Cardiac muscle cell (in vitro differentiated cells and primary cell): ENCODE data around the gene ZNF638. TPM values are rescaled to one million over a fixed set of nuclear protein-coding genes. Genes with fewer than 3 reads are reported as not detected.

Experiments
- DNase-seq, 2 donors: peaks; one replicate each; pipeline versions ENCODE4 v3.0.0 to v3.0.0-alpha.2; 2010 to 2017; ENCODE audit warnings: low read depth in 1 of 2, low spot score in 1 of 2
- H3K27ac ChIP-seq: fragments of 200-600 bp; sonication (generic); 2 replicates; pipeline ENCODE4 v1.5.1; 2016
- H3K27me3 ChIP-seq: fragments of 200-600 bp; sonication (generic); 2 replicates; pipeline ENCODE4 v1.6.0; 2016; ENCODE audit warnings: control low read depth
- H3K36me3 ChIP-seq: fragments of 200-600 bp; sonication (generic); 2 replicates; pipeline ENCODE4 v1.5.1; 2016; ENCODE audit warnings: control low read depth
- H3K4me1 ChIP-seq: fragments of 200-600 bp; sonication (generic); 2 replicates; pipeline ENCODE4 v1.8.1; 2017; ENCODE audit warnings: low read depth, mild to moderate bottlenecking, mixed run types
- H3K4me3 ChIP-seq: fragments of 200-600 bp; sonication (generic); 2 replicates; pipeline ENCODE4 v1.5.1; 2016; ENCODE audit warnings: mild to moderate bottlenecking
- H3K9me3 ChIP-seq: fragments of 200-600 bp; sonication (generic); 2 replicates; pipeline ENCODE4 v1.5.1; 2017; ENCODE audit warnings: low read depth, mild to moderate bottlenecking, control low read depth
- CTCF ChIP-seq: IDR thresholded peaks from 2 replicates; pipeline ENCODE4 v1.5.1; 2012; ENCODE audit warnings: low read depth, mild to moderate bottlenecking, low read length
- polyA plus RNA-seq: library from polyadenylated mRNA; unstranded; fragments of >200 nt; fragmentation: Nextera tagmentation; extraction: Ambion mirVana; gene quantifications from 2 replicates; pipeline ENCODE4 v1.2.1, GENCODE V29; 2016
- total RNA-seq: library from RNA; depleted of rRNA; stranded (reverse); fragments of >200 nt; gene quantifications from 2 replicates; pipeline ENCODE4 v1.2.3, GENCODE V29; 2016

ZNF638 gene
- total and polyA plus RNA-seq, 2 experiments from 2014 or later: 70.5 to 223 TPM

- peak overlapping the region; percentile 61 for H3K27ac ChIP-seq
- peak; percentile 21 to 91 for DNase-seq
- H3K9me3 ChIP-seq: no peaks in the 10 kb centered on the region
- H3K27me3 ChIP-seq: peaks cover 29% of the 10 kb centered on the region
- TF ChIP-seq CTCF: no peak
- H3K36me3 ChIP-seq: no peaks in the 10 kb centered on the region
- H3K4me3 ChIP-seq: peak overlapping the region; percentile 53
- peaks cover 10% of the 10 kb centered on the region for H3K4me1 ChIP-seq
These were observed 135.0 kb downstream of the ZNF638 start for GRCh38 chr2:71466301-71467179.

GRCh38 chr2:71467180-71467815 is 135.7 kb downstream of the ZNF638 start:
- Histone ChIP-seq H3K27me3 (peaks cover 29% of the 10 kb centered on the region), H3K4me3 (peak overlapping the region; percentile 53), H3K9me3 (no peaks in the 10 kb centered on the region), H3K36me3 (no peaks in the 10 kb centered on the region), H3K4me1 (peaks cover 10% of the 10 kb centered on the region), H3K27ac (peak overlapping the region; percentile 61)
- DNase-seq: no peak
- no peak for TF ChIP-seq CTCF

- H3K27me3 ChIP-seq: peaks cover 29% of the 10 kb centered on the region
- DNase-seq: no peak
- H3K36me3 ChIP-seq: no peaks in the 10 kb centered on the region
- H3K4me1 ChIP-seq: peaks cover 10% of the 10 kb centered on the region
- no peak for TF ChIP-seq CTCF
- H3K9me3 ChIP-seq: no peaks in the 10 kb centered on the region
- no peak overlapping the region for H3K4me3 ChIP-seq
- H3K27ac ChIP-seq: no peak overlapping the region
These were observed 136.9 kb downstream of the ZNF638 start for GRCh38 chr2:71468279-71469015.

GRCh38 chr2:71469403-71470398 is 138.1 kb downstream of the ZNF638 start:
- Histone ChIP-seq H3K4me1 (peaks cover 10% of the 10 kb centered on the region), H3K4me3 (no peak overlapping the region), H3K27ac (peak overlapping the region; percentile 9), H3K9me3 (no peaks in the 10 kb centered on the region), H3K27me3 (peaks cover 21% of the 10 kb centered on the region), H3K36me3 (no peaks in the 10 kb centered on the region)
- no peak for DNase-seq
- no peak for TF ChIP-seq CTCF
